GM23338 (cell line): ENCODE data around the gene PRLHR. TPM values are rescaled to one million over a fixed set of nuclear protein-coding genes. Genes with fewer than 3 reads are reported as not detected.

Experiments
- ATAC-seq: fragments of 200-7000 bp; cut with Tn5 transposase; 3 replicates; pipeline ENCODE4 v1.9.1; 2020
- DNase-seq: peaks from one replicate; pipeline ENCODE4 v3.0.0-alpha.2; 2015; ENCODE audit warnings: low spot score
- H2AFZ ChIP-seq: fragments of 200-600 bp; sonication (generic); 2 replicates; pipeline ENCODE4 v1.8.0; 2016; ENCODE audit warnings: antibody characterized with exemption, mild to moderate bottlenecking, moderate library complexity
- H3F3A ChIP-seq: fragments of 200-600 bp; sonication (generic); replicated peaks from 2 replicates; pipeline ENCODE4 v1.8.0; 2017; ENCODE audit warnings: antibody characterized with exemption, mixed run types, low read depth
- H3K27ac ChIP-seq: fragments of 200-600 bp; sonication (generic); 2 replicates; pipeline ENCODE4 v1.6.1; 2016; ENCODE audit warnings: low read depth
- H3K27me3 ChIP-seq: fragments of 200-600 bp; sonication (generic); 2 replicates; pipeline ENCODE4 v1.8.0; 2016; ENCODE audit warnings: mild to moderate bottlenecking, mixed run types, moderate library complexity; ENCODE audit not compliant: insufficient read depth
- H3K36me3 ChIP-seq: fragments of 200-600 bp; sonication (generic); 2 replicates; pipeline ENCODE4 v1.8.0; 2016; ENCODE audit warnings: mild to moderate bottlenecking; ENCODE audit not compliant: insufficient read depth
- H3K4me1 ChIP-seq: fragments of 200-600 bp; sonication (generic); 2 replicates; pipeline ENCODE4 v1.8.0; 2016; ENCODE audit warnings: mild to moderate bottlenecking, moderate library complexity; ENCODE audit not compliant: insufficient read depth
- H3K4me2 ChIP-seq: fragments of 200-600 bp; sonication (generic); 2 replicates; pipeline ENCODE4 v1.7.1; 2017; ENCODE audit warnings: mixed run types
- H3K4me3 ChIP-seq: fragments of 200-600 bp; sonication (generic); 2 replicates; pipeline ENCODE4 v1.6.1; 2016; ENCODE audit warnings: mixed run types
- H3K79me2 ChIP-seq: fragments of 200-600 bp; sonication (generic); replicated peaks from 2 replicates; pipeline ENCODE4 v1.8.0; 2017; ENCODE audit warnings: mild to moderate bottlenecking; ENCODE audit not compliant: insufficient read depth
- H3K9me2 ChIP-seq: fragments of 200-600 bp; sonication (generic); 2 replicates; pipeline ENCODE4 v1.8.0; 2017; ENCODE audit not compliant: insufficient read depth
- H4K20me1 ChIP-seq: fragments of 200-600 bp; sonication (generic); replicated peaks from 2 replicates; pipeline ENCODE4 v1.8.0; 2017; ENCODE audit warnings: mild to moderate bottlenecking; ENCODE audit not compliant: insufficient read depth
- H3K27ac Mint-ChIP-seq: 2 replicates; pipeline ENCODE4 v1.8.0; 2020; ENCODE audit warnings: inconsistent platforms, mild to moderate bottlenecking, moderate library complexity, mixed read lengths
- H3K27me3 Mint-ChIP-seq: 3 replicates; pipeline ENCODE4 v1.8.0; 2022; ENCODE audit warnings: low read depth, mild to moderate bottlenecking, moderate library complexity, mixed read lengths, inconsistent platforms; ENCODE audit not compliant: insufficient read depth, poor library complexity
- H3K36me3 Mint-ChIP-seq: 3 replicates; pipeline ENCODE4 v1.8.0; 2021; ENCODE audit warnings: low read depth, mild to moderate bottlenecking, inconsistent platforms, moderate library complexity, mixed read lengths
- H3K4me1 Mint-ChIP-seq: 3 replicates; pipeline ENCODE4 v1.8.0; 2020; ENCODE audit warnings: mild to moderate bottlenecking, inconsistent platforms, mixed read lengths
- H3K4me3 Mint-ChIP-seq: 3 replicates; pipeline ENCODE4 v1.8.0; 2021; ENCODE audit warnings: moderate library complexity, mild to moderate bottlenecking, inconsistent platforms, mixed read lengths
- H3K9me3 Mint-ChIP-seq: 3 replicates; pipeline ENCODE4 v1.8.0; 2020; ENCODE audit warnings: moderate library complexity, mild to moderate bottlenecking, inconsistent platforms, mixed read lengths
- CREB1 ChIP-seq: fragments of 250-450 bp; sonication (Bioruptor Pico); IDR thresholded peaks from 2 replicates; pipeline ENCODE4 v1.5.0; 2020; ENCODE audit warnings: low read depth, mild to moderate bottlenecking, moderate library complexity
- JUNB ChIP-seq: IDR thresholded peaks from one replicate; pipeline ENCODE4 v1.6.1; 2016; ENCODE audit warnings: antibody characterized with exemption; ENCODE audit not compliant: unreplicated experiment
- NANOG ChIP-seq: IDR thresholded peaks from 2 replicates; pipeline ENCODE4 v1.6.1; 2016; ENCODE audit warnings: antibody characterized with exemption, borderline replicate concordance
- POLR2AphosphoS5 ChIP-seq: IDR thresholded peaks from 2 replicates; pipeline ENCODE4 v1.6.1; 2016; ENCODE audit warnings: antibody characterized with exemption, low read depth
- ZNF331 ChIP-seq: fragments of 250-450 bp; sonication (Bioruptor Pico); IDR thresholded peaks from 2 replicates; pipeline ENCODE4 v1.5.0; 2020; ENCODE audit warnings: low read depth, mild to moderate bottlenecking, moderate library complexity
- polyA plus RNA-seq: library from polyadenylated mRNA; unstranded; fragments of >200 nt; fragmentation: Nextera tagmentation; extraction: Ambion mirVana; gene quantifications from 2 replicates; pipeline ENCODE4 v1.2.1, GENCODE V29; 2016
- total RNA-seq: library from RNA; depleted of rRNA; stranded (reverse); fragments of >200 nt; shearing (Covaris generic); gene quantifications from 2 replicates; pipeline ENCODE4 v1.2.3, GENCODE V29; 2014
- TF ChIP-seq, protein P1 (sequence below), 2 experiments: fragments of 200-600 bp in 1 of 2; sonication (generic) in 1 of 2; conservative IDR thresholded peaks; 2 replicates each; pipeline versions ENCODE4 v1.5.1 to v1.6.1; 2016 to 2017; ENCODE audit warnings: antibody characterized with exemption in 2 of 2, low read depth in 2 of 2, mild to moderate bottlenecking in 2 of 2, moderate library complexity in 1 of 2
- TF ChIP-seq, protein P2 (sequence below): IDR thresholded peaks from 2 replicates; pipeline ENCODE4 v1.6.1; 2016; ENCODE audit warnings: antibody characterized with exemption
- TF ChIP-seq, protein P3 (sequence below): fragments of 250-450 bp; sonication (Bioruptor Pico); IDR thresholded peaks from 2 replicates; pipeline ENCODE4 v1.5.0; 2020; ENCODE audit warnings: mild to moderate bottlenecking, moderate library complexity
- TF ChIP-seq, protein P4 (sequence below): IDR thresholded peaks from one replicate; pipeline ENCODE4 v1.6.1; 2018; ENCODE audit warnings: antibody characterized with exemption; ENCODE audit not compliant: unreplicated experiment

The PRLHR gene
- total and polyA plus RNA-seq, 2 experiments from 2014 or later = 0.24 TPM; not detected in 1

DNA sequence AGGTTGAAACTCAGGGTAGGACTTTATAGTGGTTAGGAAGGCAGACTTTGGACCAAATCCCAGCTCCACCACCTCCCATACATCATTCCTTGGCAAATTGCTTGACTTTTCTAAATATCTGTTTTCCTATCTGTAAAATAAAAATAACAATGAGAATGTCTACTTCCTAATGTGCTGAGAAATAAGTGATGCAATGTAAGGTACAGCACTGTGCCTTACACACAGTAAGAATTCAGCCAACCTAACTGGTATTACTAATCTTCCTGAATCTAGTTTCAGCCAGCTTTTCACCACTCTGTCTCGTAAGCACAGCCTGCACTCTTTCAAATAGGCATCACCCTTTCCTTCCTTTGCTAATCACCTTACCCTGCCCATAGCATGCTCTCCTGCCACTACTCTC lies 9.7 kb downstream of the PRLHR start:
- ATAC-seq (no peak), DNase-seq (no peak)
- H3K4me2 ChIP-seq = no peak overlapping the region
- H3K27me3 ChIP-seq = no peaks in the 10 kb centered on the region
- H3K36me3 ChIP-seq = no peaks in the 10 kb centered on the region
- H3F3A ChIP-seq = no peaks in the 10 kb centered on the region
- no peak overlapping the region for H3K27ac ChIP-seq
- no peak overlapping the region for H2AFZ ChIP-seq
- H3K4me3 Mint-ChIP-seq = no peak overlapping the region
- no peak overlapping the region for H3K27ac Mint-ChIP-seq
- no peaks in the 10 kb centered on the region for H3K79me2 ChIP-seq
- H3K9me2 ChIP-seq = no peaks in the 10 kb centered on the region
- peaks cover 2% of the 10 kb centered on the region for H3K27me3 Mint-ChIP-seq
- H3K4me3 ChIP-seq = no peak overlapping the region
- peaks cover 3% of the 10 kb centered on the region; the same call in 1 of the 3 replicates for H3K4me1 Mint-ChIP-seq
- no peaks in the 10 kb centered on the region for H4K20me1 ChIP-seq
- H3K4me1 ChIP-seq = no peaks in the 10 kb centered on the region
- no peaks in the 10 kb centered on the region for H3K9me3 Mint-ChIP-seq
- TF ChIP-seq, protein P1, sequence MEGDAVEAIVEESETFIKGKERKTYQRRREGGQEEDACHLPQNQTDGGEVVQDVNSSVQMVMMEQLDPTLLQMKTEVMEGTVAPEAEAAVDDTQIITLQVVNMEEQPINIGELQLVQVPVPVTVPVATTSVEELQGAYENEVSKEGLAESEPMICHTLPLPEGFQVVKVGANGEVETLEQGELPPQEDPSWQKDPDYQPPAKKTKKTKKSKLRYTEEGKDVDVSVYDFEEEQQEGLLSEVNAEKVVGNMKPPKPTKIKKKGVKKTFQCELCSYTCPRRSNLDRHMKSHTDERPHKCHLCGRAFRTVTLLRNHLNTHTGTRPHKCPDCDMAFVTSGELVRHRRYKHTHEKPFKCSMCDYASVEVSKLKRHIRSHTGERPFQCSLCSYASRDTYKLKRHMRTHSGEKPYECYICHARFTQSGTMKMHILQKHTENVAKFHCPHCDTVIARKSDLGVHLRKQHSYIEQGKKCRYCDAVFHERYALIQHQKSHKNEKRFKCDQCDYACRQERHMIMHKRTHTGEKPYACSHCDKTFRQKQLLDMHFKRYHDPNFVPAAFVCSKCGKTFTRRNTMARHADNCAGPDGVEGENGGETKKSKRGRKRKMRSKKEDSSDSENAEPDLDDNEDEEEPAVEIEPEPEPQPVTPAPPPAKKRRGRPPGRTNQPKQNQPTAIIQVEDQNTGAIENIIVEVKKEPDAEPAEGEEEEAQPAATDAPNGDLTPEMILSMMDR (conservative IDR thresholded peaks at IDR 0.05; ENCODE audit: low read depth in 2 of 2) = no peak
- no peak for TF ChIP-seq ZNF331 (CRISPR knock-in tag)
- no peak for TF ChIP-seq NANOG
- TF ChIP-seq, protein P2, sequence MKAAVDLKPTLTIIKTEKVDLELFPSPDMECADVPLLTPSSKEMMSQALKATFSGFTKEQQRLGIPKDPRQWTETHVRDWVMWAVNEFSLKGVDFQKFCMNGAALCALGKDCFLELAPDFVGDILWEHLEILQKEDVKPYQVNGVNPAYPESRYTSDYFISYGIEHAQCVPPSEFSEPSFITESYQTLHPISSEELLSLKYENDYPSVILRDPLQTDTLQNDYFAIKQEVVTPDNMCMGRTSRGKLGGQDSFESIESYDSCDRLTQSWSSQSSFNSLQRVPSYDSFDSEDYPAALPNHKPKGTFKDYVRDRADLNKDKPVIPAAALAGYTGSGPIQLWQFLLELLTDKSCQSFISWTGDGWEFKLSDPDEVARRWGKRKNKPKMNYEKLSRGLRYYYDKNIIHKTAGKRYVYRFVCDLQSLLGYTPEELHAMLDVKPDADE = no peak
- TF ChIP-seq, protein P3, sequence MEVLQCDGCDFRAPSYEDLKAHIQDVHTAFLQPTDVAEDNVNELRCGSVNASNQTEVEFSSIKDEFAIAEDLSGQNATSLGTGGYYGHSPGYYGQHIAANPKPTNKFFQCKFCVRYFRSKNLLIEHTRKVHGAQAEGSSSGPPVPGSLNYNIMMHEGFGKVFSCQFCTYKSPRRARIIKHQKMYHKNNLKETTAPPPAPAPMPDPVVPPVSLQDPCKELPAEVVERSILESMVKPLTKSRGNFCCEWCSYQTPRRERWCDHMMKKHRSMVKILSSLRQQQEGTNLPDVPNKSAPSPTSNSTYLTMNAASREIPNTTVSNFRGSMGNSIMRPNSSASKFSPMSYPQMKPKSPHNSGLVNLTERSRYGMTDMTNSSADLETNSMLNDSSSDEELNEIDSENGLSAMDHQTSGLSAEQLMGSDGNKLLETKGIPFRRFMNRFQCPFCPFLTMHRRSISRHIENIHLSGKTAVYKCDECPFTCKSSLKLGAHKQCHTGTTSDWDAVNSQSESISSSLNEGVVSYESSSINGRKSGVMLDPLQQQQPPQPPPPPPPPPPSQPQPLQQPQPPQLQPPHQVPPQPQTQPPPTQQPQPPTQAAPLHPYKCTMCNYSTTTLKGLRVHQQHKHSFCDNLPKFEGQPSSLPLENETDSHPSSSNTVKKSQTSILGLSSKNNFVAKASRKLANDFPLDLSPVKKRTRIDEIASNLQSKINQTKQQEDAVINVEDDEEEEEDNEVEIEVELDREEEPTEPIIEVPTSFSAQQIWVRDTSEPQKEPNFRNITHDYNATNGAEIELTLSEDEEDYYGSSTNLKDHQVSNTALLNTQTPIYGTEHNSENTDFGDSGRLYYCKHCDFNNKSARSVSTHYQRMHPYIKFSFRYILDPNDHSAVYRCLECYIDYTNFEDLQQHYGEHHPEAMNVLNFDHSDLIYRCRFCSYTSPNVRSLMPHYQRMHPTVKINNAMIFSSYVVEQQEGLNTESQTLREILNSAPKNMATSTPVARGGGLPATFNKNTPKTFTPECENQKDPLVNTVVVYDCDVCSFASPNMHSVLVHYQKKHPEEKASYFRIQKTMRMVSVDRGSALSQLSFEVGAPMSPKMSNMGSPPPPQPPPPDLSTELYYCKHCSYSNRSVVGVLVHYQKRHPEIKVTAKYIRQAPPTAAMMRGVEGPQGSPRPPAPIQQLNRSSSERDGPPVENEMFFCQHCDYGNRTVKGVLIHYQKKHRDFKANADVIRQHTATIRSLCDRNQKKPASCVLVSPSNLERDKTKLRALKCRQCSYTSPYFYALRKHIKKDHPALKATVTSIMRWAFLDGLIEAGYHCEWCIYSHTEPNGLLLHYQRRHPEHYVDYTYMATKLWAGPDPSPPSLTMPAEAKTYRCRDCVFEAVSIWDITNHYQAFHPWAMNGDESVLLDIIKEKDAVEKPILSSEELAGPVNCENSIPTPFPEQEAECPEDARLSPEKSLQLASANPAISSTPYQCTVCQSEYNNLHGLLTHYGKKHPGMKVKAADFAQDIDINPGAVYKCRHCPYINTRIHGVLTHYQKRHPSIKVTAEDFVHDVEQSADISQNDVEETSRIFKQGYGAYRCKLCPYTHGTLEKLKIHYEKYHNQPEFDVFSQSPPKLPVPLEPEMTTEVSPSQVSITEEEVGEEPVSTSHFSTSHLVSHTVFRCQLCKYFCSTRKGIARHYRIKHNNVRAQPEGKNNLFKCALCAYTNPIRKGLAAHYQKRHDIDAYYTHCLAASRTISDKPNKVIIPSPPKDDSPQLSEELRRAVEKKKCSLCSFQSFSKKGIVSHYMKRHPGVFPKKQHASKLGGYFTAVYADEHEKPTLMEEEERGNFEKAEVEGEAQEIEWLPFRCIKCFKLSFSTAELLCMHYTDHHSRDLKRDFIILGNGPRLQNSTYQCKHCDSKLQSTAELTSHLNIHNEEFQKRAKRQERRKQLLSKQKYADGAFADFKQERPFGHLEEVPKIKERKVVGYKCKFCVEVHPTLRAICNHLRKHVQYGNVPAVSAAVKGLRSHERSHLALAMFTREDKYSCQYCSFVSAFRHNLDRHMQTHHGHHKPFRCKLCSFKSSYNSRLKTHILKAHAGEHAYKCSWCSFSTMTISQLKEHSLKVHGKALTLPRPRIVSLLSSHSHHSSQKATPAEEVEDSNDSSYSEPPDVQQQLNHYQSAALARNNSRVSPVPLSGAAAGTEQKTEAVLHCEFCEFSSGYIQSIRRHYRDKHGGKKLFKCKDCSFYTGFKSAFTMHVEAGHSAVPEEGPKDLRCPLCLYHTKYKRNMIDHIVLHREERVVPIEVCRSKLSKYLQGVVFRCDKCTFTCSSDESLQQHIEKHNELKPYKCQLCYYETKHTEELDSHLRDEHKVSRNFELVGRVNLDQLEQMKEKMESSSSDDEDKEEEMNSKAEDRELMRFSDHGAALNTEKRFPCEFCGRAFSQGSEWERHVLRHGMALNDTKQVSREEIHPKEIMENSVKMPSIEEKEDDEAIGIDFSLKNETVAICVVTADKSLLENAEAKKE = no peak
- TF ChIP-seq CREB1 = no peak
- TF ChIP-seq POLR2AphosphoS5 = no peak
- TF ChIP-seq JUNB = no peak
- TF ChIP-seq, protein P4, sequence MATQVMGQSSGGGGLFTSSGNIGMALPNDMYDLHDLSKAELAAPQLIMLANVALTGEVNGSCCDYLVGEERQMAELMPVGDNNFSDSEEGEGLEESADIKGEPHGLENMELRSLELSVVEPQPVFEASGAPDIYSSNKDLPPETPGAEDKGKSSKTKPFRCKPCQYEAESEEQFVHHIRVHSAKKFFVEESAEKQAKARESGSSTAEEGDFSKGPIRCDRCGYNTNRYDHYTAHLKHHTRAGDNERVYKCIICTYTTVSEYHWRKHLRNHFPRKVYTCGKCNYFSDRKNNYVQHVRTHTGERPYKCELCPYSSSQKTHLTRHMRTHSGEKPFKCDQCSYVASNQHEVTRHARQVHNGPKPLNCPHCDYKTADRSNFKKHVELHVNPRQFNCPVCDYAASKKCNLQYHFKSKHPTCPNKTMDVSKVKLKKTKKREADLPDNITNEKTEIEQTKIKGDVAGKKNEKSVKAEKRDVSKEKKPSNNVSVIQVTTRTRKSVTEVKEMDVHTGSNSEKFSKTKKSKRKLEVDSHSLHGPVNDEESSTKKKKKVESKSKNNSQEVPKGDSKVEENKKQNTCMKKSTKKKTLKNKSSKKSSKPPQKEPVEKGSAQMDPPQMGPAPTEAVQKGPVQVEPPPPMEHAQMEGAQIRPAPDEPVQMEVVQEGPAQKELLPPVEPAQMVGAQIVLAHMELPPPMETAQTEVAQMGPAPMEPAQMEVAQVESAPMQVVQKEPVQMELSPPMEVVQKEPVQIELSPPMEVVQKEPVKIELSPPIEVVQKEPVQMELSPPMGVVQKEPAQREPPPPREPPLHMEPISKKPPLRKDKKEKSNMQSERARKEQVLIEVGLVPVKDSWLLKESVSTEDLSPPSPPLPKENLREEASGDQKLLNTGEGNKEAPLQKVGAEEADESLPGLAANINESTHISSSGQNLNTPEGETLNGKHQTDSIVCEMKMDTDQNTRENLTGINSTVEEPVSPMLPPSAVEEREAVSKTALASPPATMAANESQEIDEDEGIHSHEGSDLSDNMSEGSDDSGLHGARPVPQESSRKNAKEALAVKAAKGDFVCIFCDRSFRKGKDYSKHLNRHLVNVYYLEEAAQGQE = no peak
- no peaks in the 10 kb centered on the region for H3K36me3 Mint-ChIP-seq
